ENCODE data around the gene AQP1.

AQP1 gene

DNA sequence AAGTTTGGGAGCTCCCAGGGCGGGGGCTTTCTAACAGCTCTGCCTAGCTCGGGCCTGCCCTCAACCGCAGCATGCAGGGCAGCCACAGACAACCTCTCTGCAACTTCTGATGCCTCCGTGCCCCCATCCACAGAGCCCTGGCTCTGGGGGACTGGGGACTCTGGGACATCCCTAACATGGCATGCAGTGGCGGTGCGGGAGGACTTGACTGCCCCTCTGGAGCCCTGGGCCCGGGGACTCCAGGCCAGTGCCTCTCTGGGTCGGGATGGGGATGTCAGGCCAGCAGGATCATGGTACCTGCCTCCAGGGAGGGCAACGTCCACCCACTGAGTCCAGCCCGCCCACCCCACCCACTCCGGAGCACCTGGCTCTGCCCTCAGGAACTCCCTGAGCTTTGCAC is 520 bp upstream of the AQP1 start:
- no peaks in the 10 kb centered on the region for H3K36me3 ChIP-seq
- H4K20me1 ChIP-seq = no peaks in the 10 kb centered on the region
- H3K4me1 ChIP-seq = peaks cover 72% of the 10 kb centered on the region
- no peaks in the 10 kb centered on the region for H3K9me3 ChIP-seq
- peak overlapping the region; percentile 72 for H3K27ac ChIP-seq
- peak overlapping the region; percentile 82 for H3K4me2 ChIP-seq
- peak overlapping the region; percentile 50; the same call in 1 of the 2 replicates for H3K9ac ChIP-seq
- 0 out of 2 replicates have a peak overlapping the region, but pooled peaks have one; percentile 31 for H3K4me3 ChIP-seq
- no peaks in the 10 kb centered on the region for H3K27me3 ChIP-seq
- no peak for TF ChIP-seq Cebpa-rat (IDR thresholded peaks at IDR 0.05)

DNA sequence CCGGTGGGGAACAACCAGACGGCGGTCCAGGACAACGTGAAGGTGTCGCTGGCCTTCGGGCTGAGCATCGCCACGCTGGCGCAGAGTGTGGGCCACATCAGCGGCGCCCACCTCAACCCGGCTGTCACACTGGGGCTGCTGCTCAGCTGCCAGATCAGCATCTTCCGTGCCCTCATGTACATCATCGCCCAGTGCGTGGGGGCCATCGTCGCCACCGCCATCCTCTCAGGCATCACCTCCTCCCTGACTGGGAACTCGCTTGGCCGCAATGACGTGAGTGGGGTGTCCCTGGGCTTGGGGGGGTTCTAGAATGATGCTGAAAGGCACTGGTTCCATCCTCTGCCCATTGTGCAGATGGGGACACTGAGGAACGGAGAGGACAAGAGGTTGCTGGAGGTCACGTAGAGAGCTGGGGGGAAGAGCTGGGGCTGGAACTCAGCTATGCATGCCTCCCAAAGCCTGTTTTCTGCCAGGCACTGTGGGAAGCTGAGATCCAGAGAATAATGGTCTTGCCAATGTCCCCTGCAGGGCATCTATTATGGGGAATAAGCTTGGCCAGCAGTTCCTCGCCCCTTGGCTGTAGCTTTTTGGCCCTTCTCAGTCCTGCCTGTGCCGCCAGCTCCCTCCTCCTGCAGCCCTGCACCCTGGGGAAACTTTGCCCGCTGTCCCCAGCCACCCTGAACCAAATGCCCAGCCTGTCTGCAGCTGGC is 523 bp downstream of the AQP1 start:
- H3K9ac ChIP-seq = no peak overlapping the region; the same call in 1 of the 2 replicates
- H4K20me1 ChIP-seq = no peaks in the 10 kb centered on the region
- H3K4me2 ChIP-seq = peak overlapping the region; percentile 82
- H3K36me3 ChIP-seq = no peaks in the 10 kb centered on the region
- no peaks in the 10 kb centered on the region for H3K9me3 ChIP-seq
- peaks cover 76% of the 10 kb centered on the region for H3K4me1 ChIP-seq
- peak overlapping the region; percentile 29; the same call in 1 of the 2 replicates for H3K4me3 ChIP-seq
- H3K27me3 ChIP-seq = no peaks in the 10 kb centered on the region
- peak overlapping the region; percentile 72; the same call in 1 of the 2 replicates for H3K27ac ChIP-seq
- no peak for TF ChIP-seq Cebpa-rat (IDR thresholded peaks at IDR 0.05)

DNA sequence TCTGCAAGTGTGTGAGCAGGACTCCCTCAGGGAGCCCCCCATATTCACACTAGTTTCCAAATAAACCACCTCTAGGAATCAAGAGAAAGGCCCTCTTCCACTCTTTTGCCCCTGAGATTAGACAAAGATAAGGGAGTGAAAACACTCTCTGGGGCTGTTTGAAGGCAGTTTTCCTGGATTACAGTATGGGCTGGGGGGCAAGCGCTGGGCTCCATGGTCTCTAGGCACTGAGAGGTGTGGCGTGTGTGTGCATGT is 1.0 kb downstream of the AQP1 start:
- peaks cover 76% of the 10 kb centered on the region for H3K4me1 ChIP-seq
- no peaks in the 10 kb centered on the region for H4K20me1 ChIP-seq
- H3K27ac ChIP-seq = no peak overlapping the region; the same call in 1 of the 2 replicates
- no peaks in the 10 kb centered on the region for H3K27me3 ChIP-seq
- no peak for TF ChIP-seq Cebpa-rat (IDR thresholded peaks at IDR 0.05)
- H3K9me3 ChIP-seq = no peaks in the 10 kb centered on the region
- H3K4me2 ChIP-seq = peak overlapping the region; percentile 82
- no peaks in the 10 kb centered on the region for H3K36me3 ChIP-seq
- no peak overlapping the region; the same call in 1 of the 2 replicates for H3K9ac ChIP-seq
- H3K4me3 ChIP-seq = peak overlapping the region; percentile 29; the same call in 1 of the 2 replicates

DNA sequence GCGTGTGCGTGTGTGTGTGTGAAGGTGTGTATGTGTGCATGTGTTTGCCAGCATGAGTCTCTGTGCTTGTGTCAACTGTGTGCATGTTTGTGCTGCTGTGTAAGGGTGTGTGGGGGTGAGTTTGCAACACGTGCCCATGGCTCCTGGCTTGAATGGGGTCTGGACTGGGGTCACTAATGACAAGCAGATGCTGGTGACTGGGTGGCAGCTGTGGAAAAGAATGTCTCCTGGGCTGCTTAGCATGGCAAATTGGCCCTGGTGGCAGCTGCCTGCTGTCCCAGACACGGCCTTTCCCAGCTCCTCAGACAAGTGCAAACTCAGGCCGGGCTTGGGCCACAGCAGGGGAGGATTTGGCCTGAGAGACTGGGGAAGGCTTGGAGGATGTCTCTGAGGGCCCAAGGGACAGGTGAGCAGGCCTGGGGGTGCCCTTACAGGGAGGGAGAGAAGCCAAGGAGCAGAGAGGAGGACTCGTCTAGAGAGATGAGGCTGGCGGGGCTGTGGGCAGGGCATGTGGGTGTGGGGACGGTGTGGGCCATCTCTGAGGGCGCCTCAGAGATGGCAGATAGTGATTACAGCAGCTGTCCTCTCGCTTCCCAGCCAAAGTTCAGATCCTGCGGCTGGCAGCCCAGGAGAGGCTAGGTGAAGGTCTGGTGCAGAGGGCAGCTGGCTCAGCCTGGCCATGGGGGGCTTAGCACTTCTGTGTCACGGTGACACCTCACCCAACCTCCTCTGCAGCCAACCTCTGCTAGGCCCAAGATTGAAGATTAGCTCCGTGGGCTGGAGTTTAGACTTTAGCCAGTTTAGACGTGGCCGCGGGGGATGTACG is 1.5 kb downstream of the AQP1 start:
- Histone ChIP-seq H3K4me1 (peaks cover 76% of the 10 kb centered on the region), H3K4me2 (peak overlapping the region; percentile 82), H4K20me1 (no peaks in the 10 kb centered on the region), H3K9ac (peak overlapping the region; percentile 32; the same call in 1 of the 2 replicates), H3K4me3 (no peak overlapping the region), H3K9me3 (no peaks in the 10 kb centered on the region), H3K27me3 (no peaks in the 10 kb centered on the region), H3K36me3 (no peaks in the 10 kb centered on the region), H3K27ac (peak overlapping the region; percentile 65)
- no peak for TF ChIP-seq Cebpa-rat (IDR thresholded peaks at IDR 0.05)

DNA sequence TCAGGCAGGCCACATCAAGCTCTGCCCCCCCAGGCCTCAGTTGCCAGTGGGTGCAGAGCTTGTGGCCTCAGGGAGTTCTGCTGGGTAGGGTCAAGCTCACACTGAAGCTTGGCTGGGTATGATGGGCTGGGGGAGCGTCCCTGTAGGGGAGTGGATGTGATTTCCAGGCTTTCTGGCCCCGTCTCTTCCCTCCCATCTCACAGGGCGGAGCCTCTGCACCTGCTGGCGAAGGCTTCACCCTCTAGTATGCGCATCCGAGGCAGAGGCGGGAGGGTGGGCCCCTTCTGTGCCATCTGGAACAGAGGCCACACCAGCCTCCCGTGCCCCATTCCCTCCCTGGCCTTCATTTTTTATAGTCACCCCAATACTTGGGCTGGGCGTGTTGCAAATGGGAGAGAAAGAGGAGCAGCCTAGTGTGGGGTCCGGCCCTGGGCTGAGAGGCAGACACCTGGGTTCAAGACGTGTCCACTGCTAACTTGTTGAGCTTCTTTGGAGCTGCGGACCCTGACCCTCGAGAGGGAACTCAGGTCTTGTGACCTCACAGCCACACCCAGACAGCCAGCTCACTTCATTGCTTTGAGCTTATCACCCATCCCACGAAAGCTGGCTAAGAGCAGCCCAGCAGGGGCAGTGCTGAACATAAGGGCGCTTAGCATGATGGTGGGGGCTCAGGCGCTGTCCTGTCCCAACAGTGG is 2.3 kb downstream of the AQP1 start:
- Histone ChIP-seq H3K27me3 (no peaks in the 10 kb centered on the region), H3K4me1 (peaks cover 76% of the 10 kb centered on the region), H3K36me3 (no peaks in the 10 kb centered on the region), H3K9ac (peak overlapping the region; percentile 34; the same call in 1 of the 2 replicates), H3K27ac (peak overlapping the region; percentile 65; the same call in 1 of the 2 replicates), H4K20me1 (no peaks in the 10 kb centered on the region), H3K4me2 (peak overlapping the region; percentile 82), H3K9me3 (no peaks in the 10 kb centered on the region), H3K4me3 (no peak overlapping the region)
- no peak for TF ChIP-seq Cebpa-rat (IDR thresholded peaks at IDR 0.05)

DNA sequence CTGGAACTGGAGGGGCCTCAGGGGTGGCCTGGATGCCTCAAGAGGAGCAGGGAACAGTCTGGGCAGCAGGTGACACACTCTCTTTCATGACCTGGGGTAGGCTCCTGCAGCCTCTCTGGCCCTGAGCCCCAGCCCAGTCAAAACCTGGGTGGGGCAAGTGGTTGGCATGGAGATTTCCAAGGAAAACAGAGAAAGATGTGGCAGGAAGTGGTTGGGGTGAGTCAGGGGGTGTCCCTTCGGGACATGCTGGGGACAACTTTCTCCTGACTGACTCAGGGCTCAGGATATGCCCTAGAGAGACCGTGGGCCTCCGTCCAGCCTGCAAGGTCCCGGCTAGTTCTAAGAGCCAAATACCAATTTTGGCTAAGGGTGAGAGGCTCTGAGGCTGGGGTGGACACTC is 2.9 kb downstream of the AQP1 start:
- no peaks in the 10 kb centered on the region for H3K27me3 ChIP-seq
- H3K9me3 ChIP-seq = no peaks in the 10 kb centered on the region
- TF ChIP-seq Cebpa-rat (IDR thresholded peaks at IDR 0.05) = no peak
- peak overlapping the region; percentile 44; the same call in 1 of the 2 replicates for H3K27ac ChIP-seq
- H4K20me1 ChIP-seq = no peaks in the 10 kb centered on the region
- H3K4me3 ChIP-seq = no peak overlapping the region
- H3K4me1 ChIP-seq = peaks cover 71% of the 10 kb centered on the region
- H3K36me3 ChIP-seq = no peaks in the 10 kb centered on the region
- H3K9ac ChIP-seq = peak overlapping the region; percentile 34; the same call in 1 of the 2 replicates
- peak overlapping the region; percentile 82 for H3K4me2 ChIP-seq

DNA sequence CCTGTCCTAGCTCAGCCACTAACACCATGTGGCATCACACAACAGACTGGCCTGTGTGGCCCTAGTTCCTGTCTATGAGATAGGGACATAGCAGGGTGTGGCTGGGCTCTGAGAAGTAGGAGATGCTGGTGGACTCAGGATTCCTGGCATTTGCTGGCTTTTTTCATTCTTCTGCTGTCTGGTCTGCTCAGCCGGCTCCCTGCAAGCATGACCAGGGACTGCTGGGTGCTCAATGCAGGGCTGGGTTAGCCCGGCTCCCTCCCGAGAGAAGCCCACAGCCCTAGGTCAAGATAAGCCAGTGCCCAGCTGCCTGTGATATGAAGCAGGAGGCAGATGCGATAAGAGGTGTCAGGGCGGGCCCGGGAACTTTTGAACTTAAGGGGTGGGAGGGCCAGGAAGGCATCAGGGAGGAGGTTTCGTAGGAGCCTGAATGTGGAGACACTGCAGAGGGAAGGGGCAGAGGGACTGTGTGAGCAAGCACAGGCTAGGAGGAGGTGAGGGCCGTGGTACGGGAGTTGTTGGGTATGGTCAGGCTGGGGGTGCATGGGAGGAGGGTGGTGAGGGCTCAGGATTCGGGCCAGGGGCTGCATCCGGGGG is 3.5 kb downstream of the AQP1 start:
- H3K27me3 ChIP-seq = no peaks in the 10 kb centered on the region
- peaks cover 66% of the 10 kb centered on the region for H3K4me1 ChIP-seq
- peak overlapping the region; percentile 13; the same call in 1 of the 2 replicates for H3K27ac ChIP-seq
- H3K4me2 ChIP-seq = peak overlapping the region; percentile 82
- H3K9me3 ChIP-seq = no peaks in the 10 kb centered on the region
- no peaks in the 10 kb centered on the region for H3K36me3 ChIP-seq
- H4K20me1 ChIP-seq = no peaks in the 10 kb centered on the region
- no peak overlapping the region for H3K4me3 ChIP-seq
- 0 out of 2 replicates have a peak overlapping the region, but pooled peaks have one; percentile 10 for H3K9ac ChIP-seq
- no peak for TF ChIP-seq Cebpa-rat (IDR thresholded peaks at IDR 0.05)

DNA sequence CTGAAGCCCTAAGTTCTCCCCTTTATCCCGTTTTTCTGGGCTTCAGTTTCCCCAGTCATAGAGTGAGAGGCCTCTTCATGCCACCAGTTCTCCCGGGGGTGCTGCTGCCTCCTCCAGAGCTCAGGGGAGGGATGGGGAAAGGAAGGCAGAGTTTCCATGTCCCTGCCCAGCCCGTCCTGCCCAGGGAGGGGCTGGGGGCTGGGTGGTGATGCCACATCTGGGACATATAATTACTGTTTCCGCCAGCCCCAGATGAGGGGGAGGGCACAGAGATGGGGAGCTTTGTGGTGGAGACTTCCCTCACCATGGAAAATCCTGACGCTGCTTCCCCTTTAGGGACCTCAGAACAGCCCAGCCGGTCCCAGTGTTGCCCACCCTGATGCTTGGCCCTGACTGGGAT is 4.1 kb downstream of the AQP1 start:
- H4K20me1 ChIP-seq = no peaks in the 10 kb centered on the region
- 0 out of 2 replicates have a peak overlapping the region, but pooled peaks have one; percentile 10 for H3K9ac ChIP-seq
- 0 out of 2 replicates have a peak overlapping the region, but pooled peaks have one; percentile 13 for H3K27ac ChIP-seq
- H3K4me2 ChIP-seq = peak overlapping the region; percentile 82
- no peak for TF ChIP-seq Cebpa-rat (IDR thresholded peaks at IDR 0.05)
- no peaks in the 10 kb centered on the region for H3K9me3 ChIP-seq
- H3K4me3 ChIP-seq = no peak overlapping the region
- no peaks in the 10 kb centered on the region for H3K36me3 ChIP-seq
- H3K27me3 ChIP-seq = no peaks in the 10 kb centered on the region
- peaks cover 62% of the 10 kb centered on the region for H3K4me1 ChIP-seq

DNA sequence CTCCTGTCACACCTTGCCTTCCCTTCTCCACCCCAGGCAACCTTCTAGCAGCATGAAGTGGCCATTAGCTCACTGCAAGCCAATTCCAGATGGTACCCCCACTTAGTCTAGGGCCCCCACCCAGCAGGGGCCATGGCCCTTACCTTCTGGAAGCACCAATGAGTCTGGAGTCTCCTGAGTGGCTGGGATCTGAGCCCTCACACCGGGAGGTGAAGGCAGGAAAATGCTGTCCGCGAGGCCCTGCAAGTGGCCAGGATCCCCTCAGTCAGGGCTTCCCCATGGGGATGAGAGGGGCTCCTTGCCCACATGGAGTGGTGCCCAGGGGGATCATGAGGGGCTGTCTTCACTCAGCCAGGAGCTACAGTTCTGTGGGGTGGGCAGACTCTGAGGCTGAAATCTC is 4.6 kb downstream of the AQP1 start:
- no peak for TF ChIP-seq Cebpa-rat (IDR thresholded peaks at IDR 0.05)
- Histone ChIP-seq H3K9me3 (no peaks in the 10 kb centered on the region), H3K27me3 (no peaks in the 10 kb centered on the region), H3K36me3 (no peaks in the 10 kb centered on the region), H3K4me1 (peaks cover 61% of the 10 kb centered on the region), H3K4me2 (peak overlapping the region; percentile 82), H3K4me3 (no peak overlapping the region), H3K27ac (no peak overlapping the region), H3K9ac (no peak overlapping the region), H4K20me1 (no peaks in the 10 kb centered on the region)
